Endodermal cell (in vitro differentiated cells): Measurements from ENCODE around the gene TIMM13. TPM values are rescaled to one million over a fixed set of nuclear protein-coding genes. Genes with fewer than 3 reads are reported as not detected.

ENCODE experiments used
- DNase-seq: peaks from one replicate; pipeline ENCODE4 v3.0.0-alpha.2; 2017
- H3K27ac ChIP-seq: 2 replicates; pipeline ENCODE4 v1.5.1; 2013; ENCODE audit warnings: mild to moderate bottlenecking, low read depth, low read length, moderate library complexity
- H3K27me3 ChIP-seq: 2 replicates; pipeline ENCODE4 v1.6.1; 2013; ENCODE audit warnings: mild to moderate bottlenecking, low read length, moderate library complexity; ENCODE audit not compliant: insufficient read depth, control insufficient read depth, poor library complexity, severe bottlenecking
- H3K36me3 ChIP-seq: 2 replicates; pipeline ENCODE4 v1.7.0; 2013; ENCODE audit warnings: mild to moderate bottlenecking, low read length, moderate library complexity; ENCODE audit not compliant: control insufficient read depth, insufficient read depth
- H3K4me1 ChIP-seq: one replicate; pipeline ENCODE4 v1.7.0; 2013; ENCODE audit warnings: low read length; ENCODE audit not compliant: control insufficient read depth, insufficient read depth
- H3K4me3 ChIP-seq: 2 replicates; pipeline ENCODE4 v1.5.1; 2013; ENCODE audit warnings: mild to moderate bottlenecking, low read length, moderate library complexity
- H3K9ac ChIP-seq: 2 replicates; pipeline ENCODE4 v1.6.1; 2013; ENCODE audit warnings: mild to moderate bottlenecking, low read length, moderate library complexity; ENCODE audit not compliant: poor library complexity, severe bottlenecking; ENCODE audit errors: extremely low read depth
- H3K9me3 ChIP-seq: 2 replicates; pipeline ENCODE4 v1.6.1; 2013; ENCODE audit warnings: mild to moderate bottlenecking, low read length, moderate library complexity; ENCODE audit not compliant: control insufficient read depth
- H3K27ac Mint-ChIP-seq: 2 replicates; pipeline ENCODE4 v1.8.0; 2020; ENCODE audit warnings: mixed read lengths
- H3K27me3 Mint-ChIP-seq: 2 replicates; pipeline ENCODE4 v1.8.0; 2021; ENCODE audit warnings: mild to moderate bottlenecking, mixed read lengths; ENCODE audit not compliant: insufficient read depth
- H3K36me3 Mint-ChIP-seq: 2 replicates; pipeline ENCODE4 v1.8.0; 2020; ENCODE audit warnings: low read depth, mixed read lengths
- H3K4me1 Mint-ChIP-seq: 2 replicates; pipeline ENCODE4 v1.8.0; 2020; ENCODE audit warnings: mixed read lengths
- H3K4me3 Mint-ChIP-seq: 2 replicates; pipeline ENCODE4 v1.8.0; 2020; ENCODE audit warnings: mild to moderate bottlenecking, moderate library complexity, mixed read lengths
- H3K9me3 Mint-ChIP-seq: 2 replicates; pipeline ENCODE4 v1.8.0; 2020; ENCODE audit warnings: mild to moderate bottlenecking, mixed read lengths
- WGBS, 2 experiments: methylation state at CpG; one replicate each; pipeline versions ENCODE4 v1.1.5 to v1.1.7; 2013; ENCODE audit warnings: missing lambda C conversion rate in 2 of 2, mixed read lengths in 1 of 2; ENCODE audit not compliant: insufficient coverage in 1 of 2, insufficient read length in 1 of 2; 5-methylcytosine and 5-hydroxymethylcytosine counted together
- total RNA-seq, 2 donors: library from RNA; stranded (reverse); fragmentation: NEBNext Ultra II Directional in 1 of 2; extraction: Animal tissue kit (Norgen Biotek cat#: 25700) in 1 of 2; gene quantifications; 2 replicates in 1 of 2; 3 replicates in 1 of 2; pipeline ENCODE4 v1.2.1, GENCODE V29; 2021
- TF ChIP-seq, protein P1 (sequence below): fragments of 200-600 bp; sonication (generic); conservative IDR thresholded peaks from 2 replicates; pipeline ENCODE4 v1.5.0; 2021; ENCODE audit warnings: antibody characterized with exemption, mild to moderate bottlenecking

TIMM13 gene
- total RNA-seq, 2 donors from 2014 or later = 149 to 175 TPM

DNA sequence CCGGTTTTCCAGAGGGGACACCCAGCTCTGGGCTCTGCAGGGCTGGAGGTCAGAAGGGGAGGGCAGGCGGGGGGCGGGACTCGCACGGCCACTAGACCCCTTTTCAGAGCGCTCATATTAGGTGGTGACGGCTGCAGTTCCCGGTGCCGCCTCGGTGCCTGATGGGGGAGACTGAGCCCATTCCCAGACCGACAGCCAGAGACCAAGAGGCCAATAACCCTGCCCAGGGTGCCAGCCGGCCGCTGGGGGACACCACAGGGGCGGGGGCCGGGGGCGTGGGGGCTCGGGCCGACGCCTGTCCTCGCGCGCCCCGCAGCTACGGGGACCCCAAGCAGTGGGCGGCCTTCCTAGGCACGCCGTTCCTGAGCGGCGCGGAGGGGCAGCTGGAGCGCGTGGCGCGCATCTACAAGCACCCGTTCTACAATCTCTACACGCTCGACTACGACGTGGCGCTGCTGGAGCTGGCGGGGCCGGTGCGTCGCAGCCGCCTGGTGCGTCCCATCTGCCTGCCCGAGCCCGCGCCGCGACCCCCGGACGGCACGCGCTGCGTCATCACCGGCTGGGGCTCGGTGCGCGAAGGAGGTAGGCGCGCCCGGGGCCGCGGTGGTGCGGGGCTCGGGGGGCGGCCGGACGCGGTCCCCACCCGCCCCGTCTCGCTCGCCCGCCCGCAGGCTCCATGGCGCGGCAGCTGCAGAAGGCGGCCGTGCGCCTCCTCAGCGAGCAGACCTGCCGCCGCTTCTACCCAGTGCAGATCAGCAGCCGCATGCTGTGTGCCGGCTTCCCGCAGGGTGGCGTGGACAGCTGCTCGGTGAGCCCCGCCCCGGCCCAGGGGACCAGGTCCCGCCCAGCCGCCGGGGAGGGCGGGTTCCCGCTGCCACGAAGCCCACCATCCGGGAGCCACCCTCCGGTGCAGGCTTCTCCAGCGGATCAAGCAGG lies 2.4 kb downstream of the TIMM13 start:
- TF ChIP-seq, protein P1, sequence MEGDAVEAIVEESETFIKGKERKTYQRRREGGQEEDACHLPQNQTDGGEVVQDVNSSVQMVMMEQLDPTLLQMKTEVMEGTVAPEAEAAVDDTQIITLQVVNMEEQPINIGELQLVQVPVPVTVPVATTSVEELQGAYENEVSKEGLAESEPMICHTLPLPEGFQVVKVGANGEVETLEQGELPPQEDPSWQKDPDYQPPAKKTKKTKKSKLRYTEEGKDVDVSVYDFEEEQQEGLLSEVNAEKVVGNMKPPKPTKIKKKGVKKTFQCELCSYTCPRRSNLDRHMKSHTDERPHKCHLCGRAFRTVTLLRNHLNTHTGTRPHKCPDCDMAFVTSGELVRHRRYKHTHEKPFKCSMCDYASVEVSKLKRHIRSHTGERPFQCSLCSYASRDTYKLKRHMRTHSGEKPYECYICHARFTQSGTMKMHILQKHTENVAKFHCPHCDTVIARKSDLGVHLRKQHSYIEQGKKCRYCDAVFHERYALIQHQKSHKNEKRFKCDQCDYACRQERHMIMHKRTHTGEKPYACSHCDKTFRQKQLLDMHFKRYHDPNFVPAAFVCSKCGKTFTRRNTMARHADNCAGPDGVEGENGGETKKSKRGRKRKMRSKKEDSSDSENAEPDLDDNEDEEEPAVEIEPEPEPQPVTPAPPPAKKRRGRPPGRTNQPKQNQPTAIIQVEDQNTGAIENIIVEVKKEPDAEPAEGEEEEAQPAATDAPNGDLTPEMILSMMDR = peak; percentile 71
- no peaks in the 10 kb centered on the region for H3K9me3 Mint-ChIP-seq
- 11 to 16% methylated on average over 16 to 101 of the region's 101 CpGs for WGBS, 2 experiments
- Histone ChIP-seq H3K9ac (no peak overlapping the region), H3K27me3 (no peaks in the 10 kb centered on the region), H3K27ac (no peak overlapping the region), H3K4me3 (peak overlapping the region; percentile 56), H3K36me3 (peaks cover 9% of the 10 kb centered on the region), H3K4me1 (no peaks in the 10 kb centered on the region), H3K9me3 (no peaks in the 10 kb centered on the region)
- H3K4me1 Mint-ChIP-seq = peaks cover 11% of the 10 kb centered on the region
- H3K4me3 Mint-ChIP-seq = peak overlapping the region; percentile 86
- H3K36me3 Mint-ChIP-seq = peaks cover 5% of the 10 kb centered on the region
- H3K27me3 Mint-ChIP-seq = no peaks in the 10 kb centered on the region
- no peak overlapping the region for H3K27ac Mint-ChIP-seq
- DNase-seq = peak; percentile 91

DNA sequence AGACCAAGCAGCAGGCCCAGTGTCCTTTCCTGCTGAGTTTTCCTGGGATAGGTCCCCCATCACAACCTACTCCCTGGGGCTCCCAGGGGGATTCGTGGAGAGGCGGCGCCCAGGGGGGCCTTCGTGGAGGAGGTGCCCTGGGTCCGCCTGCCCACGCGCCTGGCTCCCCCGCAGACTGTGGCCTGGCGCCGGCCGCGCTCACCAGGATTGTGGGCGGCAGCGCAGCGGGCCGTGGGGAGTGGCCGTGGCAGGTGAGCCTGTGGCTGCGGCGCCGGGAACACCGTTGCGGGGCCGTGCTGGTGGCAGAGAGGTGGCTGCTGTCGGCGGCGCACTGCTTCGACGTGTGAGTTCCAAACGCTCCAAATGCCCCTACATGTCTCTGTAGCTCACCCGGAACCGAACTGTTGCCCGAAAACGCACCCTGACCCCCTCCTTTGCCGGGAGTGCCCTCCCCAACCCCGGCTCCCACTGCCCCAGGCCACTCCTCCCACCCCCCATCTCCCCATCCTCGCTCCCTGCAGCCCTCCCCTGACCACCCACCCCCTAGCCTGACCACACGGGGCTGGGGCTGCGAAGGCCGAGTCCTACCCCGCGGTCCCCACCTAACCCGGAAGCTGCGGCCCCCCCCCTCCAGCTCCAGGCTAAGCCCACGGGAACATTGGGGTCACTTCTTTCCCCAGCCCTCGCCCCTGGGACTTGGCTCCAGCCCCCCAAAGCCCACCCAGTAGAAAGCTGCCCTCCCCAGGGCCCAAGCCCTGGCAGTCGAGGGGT lies 3.3 kb downstream of the TIMM13 start:
- no peaks in the 10 kb centered on the region for H3K27me3 Mint-ChIP-seq
- Histone ChIP-seq H3K4me3 (no peak overlapping the region), H3K36me3 (peaks cover 5% of the 10 kb centered on the region), H3K27ac (no peak overlapping the region), H3K9me3 (no peaks in the 10 kb centered on the region), H3K9ac (no peak overlapping the region), H3K4me1 (no peaks in the 10 kb centered on the region), H3K27me3 (no peaks in the 10 kb centered on the region)
- 93 to 98% methylated on average over 30 to 45 of the region's 46 CpGs for WGBS, 2 experiments
- no peak overlapping the region for H3K27ac Mint-ChIP-seq
- peaks cover 11% of the 10 kb centered on the region for H3K4me1 Mint-ChIP-seq
- peak; percentile 53 for DNase-seq
- no peaks in the 10 kb centered on the region for H3K36me3 Mint-ChIP-seq
- no peaks in the 10 kb centered on the region for H3K9me3 Mint-ChIP-seq
- peak overlapping the region; percentile 86 for H3K4me3 Mint-ChIP-seq
- TF ChIP-seq, protein P1 = no peak

DNA sequence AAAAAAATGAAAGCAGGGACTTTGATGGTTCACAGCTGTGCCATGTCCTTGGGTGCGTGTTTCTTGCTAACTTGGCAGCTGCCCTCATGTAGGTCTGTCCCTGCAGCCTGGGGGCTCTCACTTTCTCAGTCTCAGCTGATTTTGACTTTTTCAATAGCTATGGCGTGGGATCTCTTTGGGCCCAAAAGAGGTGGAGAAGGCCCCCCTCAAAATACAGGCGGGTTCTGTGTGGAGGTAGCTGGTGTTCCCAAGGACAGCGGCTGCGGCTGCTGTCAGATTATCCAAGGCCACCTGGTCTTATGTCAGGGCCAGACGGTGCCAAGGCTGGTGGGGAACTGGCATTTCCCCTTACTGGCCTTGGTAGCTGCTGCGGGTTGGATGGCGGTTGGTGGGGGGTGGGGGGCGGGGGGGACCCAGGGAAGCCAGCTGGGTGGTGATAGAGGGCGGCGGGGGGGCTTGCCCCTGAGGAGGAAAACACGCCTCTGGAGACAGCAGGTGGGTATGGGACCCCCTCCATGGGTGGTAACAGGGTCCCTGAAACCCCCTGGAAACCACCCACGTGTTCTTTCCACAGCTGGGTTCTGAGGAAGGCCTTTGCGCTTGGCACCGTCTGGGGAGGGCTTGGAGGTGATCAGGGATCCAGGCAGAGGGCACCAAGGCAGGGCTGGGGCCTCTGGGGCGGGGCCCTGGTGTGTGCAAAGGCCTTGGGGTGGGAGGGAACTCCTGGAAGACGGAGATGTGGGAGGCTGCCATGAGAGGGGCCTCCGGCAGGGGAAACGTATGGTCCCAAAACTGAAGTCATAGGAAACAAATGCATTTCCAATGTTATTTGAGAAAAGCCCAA lies 4.1 kb downstream of the TIMM13 start:
- Mint-ChIP-seq H3K4me1 (peaks cover 9% of the 10 kb centered on the region), H3K4me3 (no peak overlapping the region), H3K9me3 (no peaks in the 10 kb centered on the region), H3K27ac (no peak overlapping the region), H3K36me3 (no peaks in the 10 kb centered on the region), H3K27me3 (no peaks in the 10 kb centered on the region)
- no peaks in the 10 kb centered on the region for H3K4me1 ChIP-seq
- TF ChIP-seq, protein P1 = no peak
- no peak overlapping the region for H3K9ac ChIP-seq
- H3K27me3 ChIP-seq = no peaks in the 10 kb centered on the region
- H3K36me3 ChIP-seq = peaks cover 5% of the 10 kb centered on the region
- DNase-seq = no peak
- WGBS, 2 experiments = 95 to 98% methylated on average over 9 to 16 of the region's 19 CpGs
- no peak overlapping the region for H3K27ac ChIP-seq
- H3K9me3 ChIP-seq = no peaks in the 10 kb centered on the region
- H3K4me3 ChIP-seq = no peak overlapping the region
